H1 (cell line): ENCODE results near the gene SLC25A22. TPM values are rescaled to one million over a fixed set of nuclear protein-coding genes. Genes with fewer than 3 reads are reported as not detected.

Source experiments
- CHD7 ChIP-seq: fragments of 300-600 bp; sonication (generic); IDR thresholded peaks from 2 replicates; pipeline ENCODE4 v1.7.1; 2012; ENCODE audit warnings: low read length, moderate library complexity, mild to moderate bottlenecking, inconsistent platforms; ENCODE audit not compliant: insufficient replicate concordance
- CTBP2 ChIP-seq: IDR thresholded peaks from 2 replicates; pipeline ENCODE4 v1.7.0; 2011; ENCODE audit warnings: borderline replicate concordance, mild to moderate bottlenecking, moderate library complexity, mixed read lengths, low read length; ENCODE audit not compliant: insufficient read depth, insufficient read length
- EGR1 ChIP-seq: IDR thresholded peaks from 2 replicates; pipeline ENCODE4 v1.6.1; 2011; ENCODE audit warnings: low read depth, low read length, borderline replicate concordance
- NANOG ChIP-seq: IDR thresholded peaks from 2 replicates; pipeline ENCODE4 v1.6.1; 2011; ENCODE audit warnings: low read length, low read depth, mild to moderate bottlenecking, inconsistent platforms; ENCODE audit not compliant: insufficient read depth, poor library complexity, severe bottlenecking
- SRF ChIP-seq: IDR thresholded peaks from 2 replicates; pipeline ENCODE4 v1.6.1; 2011; ENCODE audit warnings: mild to moderate bottlenecking, low read depth, low read length, moderate library complexity
- YY1 ChIP-seq: IDR thresholded peaks from 2 replicates; pipeline ENCODE4 v1.6.1; 2011; ENCODE audit warnings: low read depth, mild to moderate bottlenecking, low read length
- polyA plus RNA-seq, 7 experiments: library from polyadenylated mRNA; depleted of rRNA in 3 of 7; stranded (reverse) in 5 of 7; unstranded in 2 of 7; fragments of >200 nt in 5 of 7; fragments of 200-250 nt in 2 of 7; gene quantifications; 1 replicate in 5 of 7; 2 replicates in 1 of 7; 4 replicates in 1 of 7; pipeline versions ENCODE4 v1.2.1 to v1.2.3, GENCODE V29; 2011 to 2013; ENCODE audit warnings: missing spikeins in 2 of 7, mixed read lengths in 2 of 7
- total RNA-seq: library from RNA; stranded (reverse); fragmentation: NEBNext Ultra II Directional; extraction: Animal tissue kit (Norgen Biotek cat#: 25700); gene quantifications from 2 replicates; pipeline ENCODE4 v1.2.1, GENCODE V29; 2021
- TF ChIP-seq, protein P1 (sequence below): IDR thresholded peaks from 2 replicates; pipeline ENCODE4 v1.6.1; 2012; ENCODE audit warnings: low read length, inconsistent platforms

Gene SLC25A22
- total and polyA plus RNA-seq, 2 of the 8 experiments (the other 6 are each of a cell fraction or from before 2014, with no cell fraction given) = 31.5 to 48.0 TPM

DNA sequence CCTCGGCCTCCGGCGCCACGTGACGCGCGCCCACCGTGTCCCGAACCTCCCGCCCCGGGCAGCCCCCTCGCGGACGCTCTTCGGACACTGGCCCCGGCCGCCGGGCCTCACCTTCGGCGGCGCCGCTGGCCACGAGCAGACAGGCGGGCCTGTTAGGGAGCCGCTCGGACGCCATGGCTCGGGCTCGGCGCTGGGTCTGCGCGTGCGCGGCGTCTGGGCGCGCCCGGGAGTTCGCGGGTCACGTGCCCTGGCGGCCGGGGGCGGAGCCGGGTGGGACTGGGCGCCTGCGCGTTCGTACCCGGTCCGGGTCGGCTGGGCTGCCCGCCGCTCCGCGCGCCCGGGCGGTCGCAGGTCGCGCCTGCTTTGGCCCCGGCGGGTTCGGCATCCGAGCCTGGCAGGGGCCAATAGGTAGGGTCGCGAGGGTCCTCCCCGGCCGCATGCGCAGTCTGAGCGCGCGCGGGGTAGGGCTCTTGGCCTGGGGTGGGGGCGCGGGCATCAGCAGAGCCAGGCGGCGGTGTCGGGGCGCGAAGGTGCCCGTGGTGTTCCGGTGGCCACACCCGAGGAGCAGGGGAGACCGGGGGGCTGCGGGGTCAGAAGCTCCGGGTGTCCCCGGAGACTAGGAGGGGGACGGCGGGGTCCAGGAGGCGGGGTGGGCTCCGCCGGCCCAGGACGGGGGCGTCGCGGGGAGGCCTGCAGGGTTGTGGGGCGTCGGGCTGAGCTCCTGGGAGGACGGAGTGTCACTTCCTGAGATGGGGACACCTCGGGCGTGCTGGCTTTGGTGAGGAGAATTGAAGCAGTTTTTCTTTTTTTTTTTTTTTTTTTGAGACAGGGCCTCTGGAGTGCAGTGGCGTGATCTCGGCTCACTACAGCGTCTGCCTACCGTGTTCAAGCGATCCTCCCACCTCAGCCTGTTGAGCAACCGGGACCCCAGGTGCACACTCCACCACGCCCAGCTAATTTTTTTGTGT is 20.5 kb downstream of the SLC25A22 start, which contains the start of gene GATD1 (continued):
- TF ChIP-seq, protein P1, sequence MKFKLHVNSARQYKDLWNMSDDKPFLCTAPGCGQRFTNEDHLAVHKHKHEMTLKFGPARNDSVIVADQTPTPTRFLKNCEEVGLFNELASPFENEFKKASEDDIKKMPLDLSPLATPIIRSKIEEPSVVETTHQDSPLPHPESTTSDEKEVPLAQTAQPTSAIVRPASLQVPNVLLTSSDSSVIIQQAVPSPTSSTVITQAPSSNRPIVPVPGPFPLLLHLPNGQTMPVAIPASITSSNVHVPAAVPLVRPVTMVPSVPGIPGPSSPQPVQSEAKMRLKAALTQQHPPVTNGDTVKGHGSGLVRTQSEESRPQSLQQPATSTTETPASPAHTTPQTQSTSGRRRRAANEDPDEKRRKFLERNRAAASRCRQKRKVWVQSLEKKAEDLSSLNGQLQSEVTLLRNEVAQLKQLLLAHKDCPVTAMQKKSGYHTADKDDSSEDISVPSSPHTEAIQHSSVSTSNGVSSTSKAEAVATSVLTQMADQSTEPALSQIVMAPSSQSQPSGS = no peak
- TF ChIP-seq NANOG (no peak), EGR1 (peak; percentile 72; the same call in 1 of the 2 replicates), SRF (no peak), CTBP2 (no peak), YY1 (peak; percentile 87), CHD7 (no peak)
